HL-60/S4 treated with retinoic acid at 250 ng/mL for 4 days and 3 days (cell line): ENCODE measurements around the gene FERMT3.

ENCODE experiments used
- in situ Hi-C: fragments of 300-500 bp; cut with MboI; formaldehyde crosslinking; loops from 2 replicates; pipeline ENCODE4 v1.7.0; 2022; ENCODE audit warnings: low sequenced_read_pairs

Gene FERMT3

GRCh38 chr11:64185693-64186491, 20.6 kb upstream of the FERMT3 start, which contains the start of gene STIP1:
STIP1 (plus strand) TSS chr11:64186171; CDS start chr11:64186262, 91 bp downstream.
- in situ Hi-C loops, result no loop called here

DNA sequence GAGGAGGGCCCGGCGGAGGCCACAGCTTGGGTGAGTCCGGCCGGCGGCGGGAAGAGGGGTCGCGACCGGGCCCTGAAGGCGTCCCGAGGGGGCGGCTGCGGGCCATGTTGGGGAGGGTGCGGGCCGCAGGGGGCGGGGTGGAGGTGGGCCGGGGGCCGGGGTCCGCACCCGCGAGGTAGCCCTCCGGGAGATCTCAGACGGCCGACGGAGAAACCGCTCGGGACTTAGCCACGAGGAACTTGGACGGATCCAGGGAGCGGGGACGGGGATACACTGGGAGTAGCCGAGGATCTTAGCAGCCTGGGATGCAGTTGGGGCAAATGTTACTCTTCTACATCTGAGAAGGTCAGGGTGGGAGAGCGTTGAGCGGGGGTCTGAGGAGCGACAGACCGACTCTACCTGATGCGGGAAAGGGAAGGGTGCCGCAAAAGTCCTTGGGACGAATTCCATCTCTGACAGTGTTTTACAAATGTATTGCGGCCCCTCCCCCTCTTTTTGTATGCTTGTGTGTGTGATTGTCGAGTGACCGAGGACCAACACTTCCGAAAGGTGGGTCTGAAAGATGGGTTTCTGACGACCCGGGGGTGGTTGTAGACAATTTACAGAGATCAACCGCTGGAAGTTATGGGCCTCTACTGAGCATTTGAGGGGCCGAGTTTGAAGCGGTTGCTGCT, 19.9 kb upstream of the FERMT3 start:
- in situ Hi-C loops, result no loop called here

- in situ Hi-C loops, result no loop called here
These were observed 14.1 kb upstream of the FERMT3 start for GRCh38 chr11:64192434-64192833.

GRCh38 chr11:64196626-64197025, 9.9 kb upstream of the FERMT3 start:
- in situ Hi-C loops, result no loop called here

DNA sequence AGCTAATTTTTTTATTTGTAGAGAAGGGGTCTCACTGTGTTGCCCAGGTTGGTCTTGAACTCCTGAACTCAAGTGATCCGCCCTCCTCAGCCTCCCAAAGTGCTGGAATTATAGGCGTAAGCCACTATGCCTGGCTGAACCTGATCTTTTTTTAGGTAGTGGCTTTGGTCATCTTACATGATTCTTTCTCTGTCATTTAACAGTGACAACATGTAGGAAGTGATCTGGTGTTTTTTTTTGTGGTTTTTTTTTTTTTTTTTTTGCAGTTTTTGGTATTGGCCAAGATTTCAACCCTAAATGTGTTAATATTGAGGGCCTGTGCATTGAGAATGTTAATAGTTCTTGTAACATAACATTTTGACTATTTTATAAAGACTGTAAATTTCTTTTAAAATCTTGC, 8.0 kb upstream of the FERMT3 start:
- in situ Hi-C loops, result no loop called here

DNA sequence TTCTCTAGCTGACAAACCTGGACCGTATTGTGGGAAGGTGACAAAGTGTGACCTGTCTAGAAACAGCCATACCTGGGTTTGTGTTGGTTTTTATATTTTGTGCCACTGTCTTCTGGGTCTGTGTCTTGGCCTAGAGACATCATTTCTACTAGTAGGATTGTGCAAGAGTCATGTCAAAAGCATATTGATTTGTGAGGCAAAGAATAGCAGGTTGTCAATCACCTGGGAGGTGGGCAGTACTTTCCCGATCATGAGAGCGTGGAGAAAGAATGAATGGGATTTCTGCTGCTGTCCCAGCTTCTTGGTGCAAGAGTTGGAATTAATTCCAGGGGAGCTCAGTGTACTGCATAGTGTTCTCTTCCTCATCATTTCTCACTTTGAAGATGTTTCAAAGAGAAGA, 5.0 kb upstream of the FERMT3 start:
- in situ Hi-C loops, result no loop called here

DNA sequence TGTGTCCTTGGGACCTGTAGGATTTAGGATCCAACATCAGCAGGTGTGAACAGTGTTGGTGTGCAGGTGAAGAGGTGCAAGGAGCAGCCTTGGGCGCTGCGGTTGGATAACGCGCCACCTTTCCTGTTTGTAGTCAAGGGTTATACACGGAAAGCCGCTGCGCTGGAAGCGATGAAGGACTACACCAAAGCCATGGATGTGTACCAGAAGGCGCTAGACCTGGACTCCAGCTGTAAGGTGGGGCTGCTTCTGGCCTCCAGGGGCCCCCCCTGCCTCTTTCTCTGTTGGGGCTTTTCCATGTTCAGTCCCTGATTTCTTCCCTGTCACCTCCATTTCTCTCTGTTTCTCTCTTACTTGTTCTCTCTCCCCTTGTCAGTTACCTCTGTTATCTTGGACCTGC, 3.5 kb upstream of the FERMT3 start:
- in situ Hi-C loops, result no loop called here

- in situ Hi-C loops, result no loop called here
These were observed 3.0 kb upstream of the FERMT3 start for GRCh38 chr11:64203421-64204079.

- in situ Hi-C loops, result no loop called here
These were observed 2.5 kb upstream of the FERMT3 start for GRCh38 chr11:64204080-64204440.

- in situ Hi-C loops, result no loop called here
These were observed 2.0 kb upstream of the FERMT3 start for GRCh38 chr11:64204464-64204989.

DNA sequence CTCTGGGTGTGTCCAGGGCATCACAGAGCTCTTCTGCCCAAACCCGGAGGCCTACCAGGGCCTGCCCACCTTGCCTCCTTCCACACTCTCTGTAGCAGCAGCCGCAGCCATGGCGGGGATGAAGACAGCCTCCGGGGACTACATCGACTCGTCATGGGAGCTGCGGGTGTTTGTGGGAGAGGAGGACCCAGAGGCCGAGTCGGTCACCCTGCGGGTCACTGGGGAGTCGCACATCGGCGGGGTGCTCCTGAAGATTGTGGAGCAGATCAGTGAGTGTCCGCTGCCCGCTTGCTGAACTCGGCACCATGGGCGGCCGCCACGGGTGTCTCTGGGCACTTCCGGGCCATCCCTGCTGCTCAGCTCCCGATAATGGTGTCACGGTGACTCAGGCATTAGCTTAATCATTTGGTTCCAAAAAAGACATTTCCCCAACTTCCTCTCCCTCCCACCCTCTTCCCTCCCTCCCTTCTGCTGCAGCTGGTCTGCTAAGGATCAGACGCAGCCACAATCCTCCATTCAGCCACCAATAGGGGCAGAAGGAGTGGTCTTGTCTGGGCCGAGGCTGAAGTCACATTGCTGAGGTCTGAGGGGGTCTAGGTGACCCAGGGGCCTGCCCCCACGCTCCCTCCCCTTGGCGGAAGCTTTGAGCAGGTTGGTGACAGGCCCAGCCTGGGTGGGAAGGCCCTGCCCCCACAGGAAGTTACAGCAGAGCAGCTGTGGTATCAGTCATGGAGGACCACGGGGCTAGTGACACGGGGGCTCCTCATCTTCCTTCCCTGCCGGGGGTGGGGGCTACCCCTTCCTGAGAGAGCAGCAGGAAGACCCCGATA, 950 bp downstream of the FERMT3 start:
- in situ Hi-C loops, result no loop called here

DNA sequence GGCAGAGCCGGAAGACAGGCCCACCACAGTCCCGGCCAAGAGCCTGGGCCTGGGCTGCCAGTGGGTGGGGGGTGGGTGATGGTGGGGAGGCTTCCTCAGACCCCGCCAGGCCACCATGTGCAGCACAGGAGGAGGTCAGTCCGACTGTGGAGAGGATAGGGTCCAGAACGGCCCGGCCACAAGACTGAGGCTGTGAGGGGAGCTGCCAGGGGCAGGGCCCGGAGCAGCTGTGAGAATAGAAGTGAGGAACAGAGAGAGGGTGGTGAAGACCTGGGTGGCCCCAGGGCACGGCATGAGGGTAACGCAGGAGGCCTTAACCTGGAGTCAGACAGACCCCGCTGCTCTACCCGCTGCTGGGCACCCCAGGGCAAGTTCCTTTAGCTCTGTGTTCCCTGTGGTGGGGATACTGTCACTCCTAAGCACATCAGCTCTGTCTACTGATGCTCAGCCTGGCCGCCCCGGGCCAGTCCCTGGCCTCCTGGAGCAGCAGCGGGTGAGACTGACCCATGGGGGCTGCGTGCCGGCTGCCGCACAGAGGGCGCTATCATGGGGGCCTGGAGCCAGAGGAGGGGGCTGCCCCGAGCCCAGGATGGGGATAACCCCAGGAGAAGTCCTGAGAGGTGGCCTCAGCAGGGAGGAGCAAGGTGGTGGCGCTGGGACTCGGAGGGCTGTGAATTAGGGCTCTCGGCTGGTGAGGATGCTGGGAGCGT, 1.7 kb downstream of the FERMT3 start:
- in situ Hi-C loops, result no loop called here

GRCh38 chr11:64208796-64209562, 2.5 kb downstream of the FERMT3 start:
- in situ Hi-C loops, result no loop called here

DNA sequence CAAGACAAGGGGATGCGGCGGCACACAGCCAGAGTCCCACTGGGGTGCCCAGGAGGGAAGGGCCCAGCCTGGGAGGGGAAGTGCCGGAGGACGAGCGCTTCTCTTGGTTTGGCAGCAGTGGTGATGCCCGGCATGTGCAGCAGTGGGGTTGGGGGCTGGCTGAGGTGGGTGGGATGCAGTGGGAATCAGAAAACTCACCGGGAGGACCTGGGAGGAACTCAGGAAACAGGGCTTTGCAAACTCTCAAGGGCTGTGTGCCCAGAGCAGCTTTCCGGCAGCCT, 3.0 kb downstream of the FERMT3 start:
- in situ Hi-C loops, result no loop called here

- in situ Hi-C loops, result no loop called here
These were observed 3.9 kb downstream of the FERMT3 start for GRCh38 chr11:64210301-64211020.

DNA sequence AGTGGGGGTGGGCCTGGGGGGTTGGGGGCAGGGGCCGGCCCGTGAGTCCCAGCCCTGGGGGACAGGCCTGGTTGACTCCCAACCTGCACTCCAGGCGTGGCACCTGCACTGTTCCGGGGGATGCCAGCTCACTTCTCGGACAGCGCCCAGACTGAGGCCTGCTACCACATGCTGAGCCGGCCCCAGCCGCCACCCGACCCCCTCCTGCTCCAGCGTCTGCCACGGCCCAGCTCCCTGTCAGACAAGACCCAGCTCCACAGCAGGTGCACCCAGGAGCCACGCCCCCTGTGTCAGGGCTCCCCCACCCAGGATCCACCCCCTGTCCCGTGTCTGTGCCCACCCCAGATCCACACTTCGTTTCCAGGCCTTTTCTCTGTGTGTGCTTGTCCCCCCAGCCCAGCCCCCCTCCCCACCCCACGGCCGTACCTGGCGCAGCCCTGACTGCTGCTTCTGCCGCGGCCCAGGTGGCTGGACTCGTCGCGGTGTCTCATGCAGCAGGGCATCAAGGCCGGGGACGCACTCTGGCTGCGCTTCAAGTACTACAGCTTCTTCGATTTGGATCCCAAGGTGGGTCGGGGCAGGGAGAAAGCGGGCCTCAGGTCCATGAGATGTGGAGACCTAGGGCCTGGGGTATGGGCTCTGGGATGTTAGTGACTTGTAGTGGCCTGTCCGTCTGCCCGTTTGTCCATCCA, 4.8 kb downstream of the FERMT3 start:
- in situ Hi-C loops, result no loop called here

DNA sequence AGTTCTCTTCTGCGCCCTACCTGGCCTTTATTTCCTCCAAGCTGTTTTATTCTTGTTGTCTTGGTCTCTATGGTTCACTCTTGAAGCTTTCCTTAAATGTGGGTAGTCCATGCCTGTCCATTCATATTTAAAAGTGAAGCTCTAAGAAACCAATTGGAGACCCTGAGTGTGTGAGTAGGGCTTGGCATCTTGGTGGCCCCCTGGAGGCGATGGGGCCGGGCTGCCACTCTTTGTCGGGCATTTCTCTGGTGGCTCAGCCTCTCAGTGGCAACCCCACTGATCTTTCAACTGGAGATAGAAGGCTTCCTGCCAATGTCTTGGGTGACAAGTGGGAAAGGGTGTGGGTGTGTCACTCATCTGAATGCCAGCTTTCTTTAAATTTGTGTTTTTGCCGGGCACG, 10.4 kb downstream of the FERMT3 start:
- in situ Hi-C loops, result no loop called here

DNA sequence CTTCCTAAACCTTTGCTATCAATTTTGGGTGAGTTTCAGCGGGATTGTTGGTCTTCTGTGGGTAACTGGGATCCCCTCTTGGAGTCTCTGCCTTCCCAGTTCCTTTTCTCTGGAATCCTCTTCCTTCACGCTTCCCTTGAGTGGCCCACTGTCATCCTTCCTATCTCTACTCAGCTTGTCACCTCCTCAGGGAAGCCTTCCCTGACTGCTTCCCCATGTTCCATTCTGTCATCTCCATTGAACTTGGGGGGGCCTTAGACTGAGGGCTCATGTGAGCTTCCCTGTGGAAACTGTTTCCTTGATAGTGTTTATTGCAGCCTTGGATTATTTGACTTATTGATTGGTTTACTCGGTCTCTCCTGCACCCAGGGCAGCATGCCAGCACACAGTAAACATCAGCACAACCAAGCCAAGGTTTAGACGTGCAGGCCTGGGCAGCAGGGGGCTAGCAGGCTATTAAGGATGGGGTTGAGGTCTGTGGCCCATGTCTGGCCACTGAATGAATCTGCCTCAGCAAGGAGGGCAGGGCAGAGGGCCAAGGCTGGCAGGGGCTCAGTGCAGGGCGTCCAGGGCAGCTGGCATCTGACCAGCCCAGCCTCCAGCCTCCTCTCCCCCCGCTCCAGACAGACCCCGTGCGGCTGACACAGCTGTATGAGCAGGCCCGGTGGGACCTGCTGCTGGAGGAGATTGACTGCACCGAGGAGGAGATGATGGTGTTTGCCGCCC, 12.3 kb downstream of the FERMT3 start:
- in situ Hi-C loops, result no loop called here
